Gastrocnemius medialis (tissue), 4 donors: ENCODE measurements around the gene EPS15. TPM values are rescaled to one million over a fixed set of nuclear protein-coding genes. Genes with fewer than 3 reads are reported as not detected.
A peak's percentile ranks its signal among the peaks of the same experiment; 100 is the strongest.
"Not testable (repeated sequence)": the region's sequence is repeated elsewhere in the genome, so short reads cannot be mapped to it uniquely, and the experiment has no call there.

Source experiments
- ATAC-seq, 2 donors: fragments of 150-250 bp; one replicate each; pipeline ENCODE4 v1.9.1; 2016
- DNase-seq, 2 donors: peaks; one replicate each; pipeline ENCODE4 v3.0.0-alpha.2; 2019
- H3K27ac ChIP-seq, 4 donors: fragments of 200-600 bp; sonication (generic); 1 replicate in 1 of 4; 2 replicates in 3 of 4; pipeline ENCODE4 v1.5.1; 2016 to 2018; ENCODE audit warnings: mild to moderate bottlenecking in 2 of 4, moderate library complexity in 1 of 4
- H3K27me3 ChIP-seq, 3 donors: fragments of 200-600 bp; sonication (generic) in 2 of 3; 1 replicate in 1 of 3; 2 replicates in 2 of 3; pipeline versions ENCODE4 v1.5.1 to v1.6.0; 2016 to 2019; ENCODE audit warnings: mild to moderate bottlenecking in 1 of 3, moderate library complexity in 1 of 3
- H3K36me3 ChIP-seq, 2 donors: fragments of 200-600 bp; sonication (generic) in 1 of 2; one replicate each; pipeline ENCODE4 v1.5.1; 2017 to 2018
- H3K4me1 ChIP-seq, 2 donors: fragments of 200-600 bp; sonication (generic) in 1 of 2; one replicate each; pipeline ENCODE4 v1.5.1; 2016 to 2017; ENCODE audit warnings: mild to moderate bottlenecking in 2 of 2
- H3K4me3 ChIP-seq, 4 donors: fragments of 200-600 bp; sonication (generic) in 3 of 4; 1 replicate in 1 of 4; 2 replicates in 3 of 4; pipeline ENCODE4 v1.5.1; 2016 to 2019; ENCODE audit warnings: mild to moderate bottlenecking in 2 of 4
- H3K9me3 ChIP-seq, 3 donors: fragments of 200-600 bp; sonication (generic) in 2 of 3; 1 replicate in 1 of 3; 2 replicates in 2 of 3; pipeline ENCODE4 v1.5.1; 2016 to 2019
- POLR2A ChIP-seq, 2 donors: fragments of 450-650 bp; IDR thresholded peaks; one replicate each; pipeline ENCODE4 v1.6.1; 2017; ENCODE audit warnings: antibody characterized with exemption in 2 of 2, mild to moderate bottlenecking in 2 of 2, moderate library complexity in 2 of 2
- in situ Hi-C, 4 donors: fragments of 200-750 bp; cut with MboI; loops; one replicate each; pipeline versions ENCODE4 v1.15.0 to v1.8.0; 2017; ENCODE audit warnings: low sequenced_read_pairs in 4 of 4
- intact Hi-C: fragments of 100-400 bp; cut with DNase I; formaldehyde crosslinking; loops from one replicate; pipeline ENCODE4 v1.15.1; 2023; ENCODE audit warnings: low total_unique reads
- total RNA-seq, 4 donors: library from RNA; depleted of rRNA; stranded (reverse); fragments of >200 nt; gene quantifications; one replicate each; pipeline versions ENCODE4 v1.1.0 to v1.2.3, GENCODE V29; 2016
- TF ChIP-seq, protein P1 (sequence below), 5 experiments: fragments of 450-650 bp in 3 of 5; fragments of 200-600 bp in 2 of 5; sonication (generic) in 2 of 5; IDR thresholded peaks in 4 of 5; conservative IDR thresholded peaks in 1 of 5; 1 replicate in 4 of 5; 2 replicates in 1 of 5; pipeline ENCODE4 v1.5.1; 2016 to 2019; ENCODE audit warnings: antibody characterized with exemption in 5 of 5, mild to moderate bottlenecking in 3 of 5, moderate library complexity in 3 of 5

The EPS15 gene
- total RNA-seq, 4 donors from 2014 or later, result 44.8 to 121 (median 71.0) TPM

DNA sequence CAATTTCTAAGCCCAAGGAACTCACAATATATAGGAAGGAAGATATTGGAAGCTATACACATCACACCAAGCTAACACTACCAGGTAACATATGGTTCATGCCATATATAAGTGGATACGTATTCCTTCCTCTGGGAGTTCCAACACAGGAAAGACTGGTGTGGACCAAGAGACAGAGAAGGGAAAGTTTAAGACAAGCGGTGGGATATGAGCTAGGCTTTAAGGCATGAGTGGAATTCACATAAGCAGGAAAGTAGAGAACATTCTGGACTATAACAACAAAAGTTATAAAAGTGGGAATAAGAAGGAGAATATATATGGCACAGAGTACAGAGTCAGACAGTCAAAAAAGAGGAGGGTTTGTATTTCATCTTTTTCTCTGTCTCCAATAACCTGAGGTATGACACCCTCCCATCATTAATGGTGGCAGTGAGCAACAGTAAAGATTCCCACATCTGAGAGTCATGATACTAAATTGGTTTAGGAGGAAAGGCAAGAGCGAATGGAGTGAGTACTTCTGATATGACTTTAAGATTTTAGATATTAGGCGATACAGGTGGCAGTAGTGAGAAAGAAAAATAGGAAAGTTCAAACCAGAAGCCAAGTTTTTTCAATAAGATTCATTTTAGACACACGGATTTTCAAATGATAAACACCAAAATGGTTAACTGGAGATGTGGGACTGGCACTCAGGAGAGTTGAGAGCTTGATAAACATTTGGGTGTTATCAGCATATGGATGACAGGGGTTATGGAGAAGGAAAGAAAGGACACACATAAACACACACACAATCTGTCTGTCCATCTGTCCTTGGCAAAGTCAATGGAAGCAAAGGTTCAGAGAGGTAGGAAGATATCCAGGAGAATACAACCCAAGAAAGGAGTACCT, 101.3 kb downstream of the EPS15 start:
- DNase-seq (no peak), ATAC-seq (peak; percentile 38)
- H3K27ac ChIP-seq, result peak overlapping the region; percentile 2 to 41 (median 36)
- in situ Hi-C loops (loop anchor here in 1 of 4 donors (25.0 kb wide), 1 partner anchor 95 kb away; the partner anchor contains the start of gene EPS15), intact Hi-C loops (no loop called here)
- H3K4me1 ChIP-seq, result peaks cover 11 to 35% of the 10 kb centered on the region in 2 donors
- H3K36me3 ChIP-seq, result peaks cover 0 to 4% of the 10 kb centered on the region in 2 donors
- H3K9me3 ChIP-seq, result no peaks in the 10 kb centered on the region
- TF ChIP-seq POLR2A (IDR thresholded peaks at IDR 0.05), result no peak
- TF ChIP-seq, protein P1, sequence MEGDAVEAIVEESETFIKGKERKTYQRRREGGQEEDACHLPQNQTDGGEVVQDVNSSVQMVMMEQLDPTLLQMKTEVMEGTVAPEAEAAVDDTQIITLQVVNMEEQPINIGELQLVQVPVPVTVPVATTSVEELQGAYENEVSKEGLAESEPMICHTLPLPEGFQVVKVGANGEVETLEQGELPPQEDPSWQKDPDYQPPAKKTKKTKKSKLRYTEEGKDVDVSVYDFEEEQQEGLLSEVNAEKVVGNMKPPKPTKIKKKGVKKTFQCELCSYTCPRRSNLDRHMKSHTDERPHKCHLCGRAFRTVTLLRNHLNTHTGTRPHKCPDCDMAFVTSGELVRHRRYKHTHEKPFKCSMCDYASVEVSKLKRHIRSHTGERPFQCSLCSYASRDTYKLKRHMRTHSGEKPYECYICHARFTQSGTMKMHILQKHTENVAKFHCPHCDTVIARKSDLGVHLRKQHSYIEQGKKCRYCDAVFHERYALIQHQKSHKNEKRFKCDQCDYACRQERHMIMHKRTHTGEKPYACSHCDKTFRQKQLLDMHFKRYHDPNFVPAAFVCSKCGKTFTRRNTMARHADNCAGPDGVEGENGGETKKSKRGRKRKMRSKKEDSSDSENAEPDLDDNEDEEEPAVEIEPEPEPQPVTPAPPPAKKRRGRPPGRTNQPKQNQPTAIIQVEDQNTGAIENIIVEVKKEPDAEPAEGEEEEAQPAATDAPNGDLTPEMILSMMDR (IDR thresholded peaks at IDR 0.05 in 4 of 5, conservative IDR thresholded peaks at IDR 0.05 in 1 of 5), result no peak
- no peak overlapping the region for H3K4me3 ChIP-seq
- H3K27me3 ChIP-seq, result no peaks in the 10 kb centered on the region

DNA sequence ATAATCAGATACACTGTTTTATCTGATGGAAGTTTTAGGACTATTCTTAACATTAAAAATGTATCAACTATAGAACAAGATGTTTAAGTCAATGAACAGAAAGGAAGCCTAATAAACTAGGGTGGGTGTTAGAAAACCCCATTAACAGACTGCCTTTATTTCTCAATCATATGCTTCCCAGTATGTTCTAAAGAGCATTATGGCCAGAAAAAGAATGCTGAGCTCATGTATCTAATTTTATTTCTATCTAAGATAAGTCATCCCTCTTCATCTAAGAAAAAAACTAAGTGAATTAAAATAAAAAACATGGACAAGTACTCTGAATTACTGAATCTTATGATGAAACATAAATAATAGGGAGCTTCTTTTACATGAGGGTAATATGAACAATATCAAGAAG, 102.2 kb downstream of the EPS15 start:
- no peaks in the 10 kb centered on the region for H3K9me3 ChIP-seq
- peaks cover 11 to 26% of the 10 kb centered on the region in 2 donors for H3K4me1 ChIP-seq
- H3K27me3 ChIP-seq, result no peaks in the 10 kb centered on the region
- in situ Hi-C loops (loop anchor here in 1 of 4 donors (25.0 kb wide), 1 partner anchor 95 kb away; the partner anchor contains the start of gene EPS15), intact Hi-C loops (no loop called here)
- H3K36me3 ChIP-seq, result peaks cover 0 to 4% of the 10 kb centered on the region in 2 donors
- no peak overlapping the region for H3K4me3 ChIP-seq
- ATAC-seq (no peak), DNase-seq (no peak)
- peak overlapping the region in 3 of 4 donors; percentile 33 to 41 (median 38) for H3K27ac ChIP-seq
- TF ChIP-seq POLR2A (IDR thresholded peaks at IDR 0.05), result no peak
- TF ChIP-seq, protein P1 (IDR thresholded peaks at IDR 0.05 in 4 of 5, conservative IDR thresholded peaks at IDR 0.05 in 1 of 5), result no peak

DNA sequence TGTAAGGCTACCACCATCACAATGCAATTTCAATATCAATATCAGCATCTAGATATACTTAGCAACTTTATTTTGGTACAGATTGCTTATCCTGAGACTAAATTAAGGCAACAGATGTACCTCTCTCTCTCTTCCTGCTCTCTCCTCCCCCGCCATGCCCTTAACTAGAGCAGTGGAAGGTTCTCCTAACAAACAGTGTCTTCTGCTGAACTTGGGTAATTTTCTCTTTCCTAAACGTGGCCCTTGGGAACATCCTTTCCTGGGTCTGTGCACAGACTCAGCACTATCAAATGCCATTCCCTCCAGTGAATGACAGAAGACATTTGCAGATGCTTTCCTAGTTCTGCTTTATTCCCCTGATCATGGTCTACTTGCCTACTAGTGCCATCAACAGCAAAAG, 103.1 kb downstream of the EPS15 start:
- no peak for TF ChIP-seq POLR2A (IDR thresholded peaks at IDR 0.05)
- TF ChIP-seq, protein P1 (IDR thresholded peaks at IDR 0.05 in 4 of 5, conservative IDR thresholded peaks at IDR 0.05 in 1 of 5), result no peak
- Histone ChIP-seq H3K9me3 (no peaks in the 10 kb centered on the region), H3K27me3 (no peaks in the 10 kb centered on the region), H3K4me3 (no peak overlapping the region), H3K36me3 (peaks cover 0 to 4% of the 10 kb centered on the region in 2 donors), H3K27ac (peak overlapping the region in 3 of 4 donors; percentile 14 to 38 (median 33)), H3K4me1 (peaks cover 15 to 26% of the 10 kb centered on the region in 2 donors)
- in situ Hi-C loops (loop anchor here in 1 of 4 donors (25.0 kb wide), 1 partner anchor 96 kb away; the partner anchor contains the start of gene EPS15), intact Hi-C loops (no loop called here)
- ATAC-seq, result peak; percentile 32 to 55
- DNase-seq, result no peak

DNA sequence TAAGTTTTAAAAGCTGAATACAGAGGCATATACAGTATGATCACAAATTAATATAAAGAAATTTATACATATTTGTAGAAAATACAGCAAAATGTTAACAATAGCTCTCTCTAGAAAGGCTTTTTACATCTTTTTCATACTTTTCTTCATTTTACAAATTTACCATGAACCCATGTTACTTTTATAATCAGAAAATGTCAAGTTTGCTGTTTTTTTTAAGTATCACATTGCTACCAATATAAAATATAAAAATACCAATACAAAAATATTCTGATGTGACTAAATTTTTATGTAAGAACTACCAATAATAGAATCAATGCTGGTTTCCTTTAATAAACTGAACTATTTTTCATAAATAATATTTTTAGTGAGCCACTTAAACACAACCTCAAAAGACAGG, 104.3 kb downstream of the EPS15 start:
- in situ Hi-C loops, result loop anchor here in 1 of 4 donors (25.0 kb wide), 1 partner anchor 97 kb away; the partner anchor contains the start of gene EPS15
- Histone ChIP-seq H3K4me1 (peaks cover 23 to 35% of the 10 kb centered on the region in 2 donors), H3K27me3 (no peaks in the 10 kb centered on the region), H3K36me3 (peaks cover 0 to 1% of the 10 kb centered on the region in 2 donors), H3K4me3 (no peak overlapping the region), H3K9me3 (no peaks in the 10 kb centered on the region), H3K27ac (no peak overlapping the region)
- no peak for DNase-seq
- intact Hi-C loops, result loop anchor here (5.0 kb wide), 1 partner anchor 102 kb away; the partner anchor contains the start of gene EPS15
- TF ChIP-seq, protein P1 (IDR thresholded peaks at IDR 0.05 in 4 of 5, conservative IDR thresholded peaks at IDR 0.05 in 1 of 5), result no peak
- no peak for TF ChIP-seq POLR2A (IDR thresholded peaks at IDR 0.05)
- no peak for ATAC-seq

DNA sequence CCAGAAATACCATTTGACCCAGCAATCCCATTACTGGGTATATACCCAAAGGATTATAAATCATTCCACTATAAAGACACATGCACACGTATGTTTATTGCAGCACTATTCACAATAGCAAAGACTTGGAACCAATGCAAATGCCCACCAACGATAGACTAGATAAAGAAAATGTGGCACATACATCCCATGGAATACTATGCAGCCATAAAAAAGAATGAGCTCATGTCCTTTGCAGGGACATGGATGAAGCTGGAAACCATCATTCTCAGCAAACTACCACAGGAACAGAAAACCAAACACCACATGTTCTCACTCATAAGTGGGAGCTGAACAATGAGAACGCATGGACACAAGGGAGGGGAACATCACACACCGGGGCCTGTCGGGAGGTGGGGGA, 107.2 kb downstream of the EPS15 start:
- not testable (repeated sequence) for H3K9me3 ChIP-seq, ATAC-seq, DNase-seq, H3K27ac ChIP-seq, H3K27me3 ChIP-seq, H3K4me3 ChIP-seq
- Histone ChIP-seq H3K36me3 (peaks cover 0 to 27% of the 10 kb centered on the region in 2 donors), H3K4me1 (peaks cover 13 to 22% of the 10 kb centered on the region in 2 donors)
- in situ Hi-C loops (loop anchor here in 1 of 4 donors (25.0 kb wide), 1 partner anchor 100 kb away; the partner anchor contains the start of gene EPS15), intact Hi-C loops (loop anchor here (5.0 kb wide), 1 partner anchor 105 kb away; the partner anchor contains the start of gene EPS15)
